ENCODE data around the gene SKIL. TPM values are rescaled to one million over a fixed set of nuclear protein-coding genes. Genes with fewer than 3 reads are reported as not detected.

Gene SKIL
- total RNA-seq, 1 experiment from 2014 or later: 35.0 TPM

- H3K4me1 ChIP-seq (ENCODE audit: insufficient read depth, low read length): peaks cover 38% of the 10 kb centered on the region
- peaks cover 66% of the 10 kb centered on the region for H3K79me2 ChIP-seq (ENCODE audit: low read length)
- POLR2A ChIA-PET (ENCODE audit: unreplicated experiment): no interaction called here
- H3K27ac ChIP-seq (ENCODE audit: low read length): no peak overlapping the region
- DNase-seq (no peak), ATAC-seq (no peak)
- H3K9me2 ChIP-seq (replicated peaks; ENCODE audit: low read length): no peaks in the 10 kb centered on the region
- H4K20me1 ChIP-seq (ENCODE audit: low read length): no peaks in the 10 kb centered on the region
- H2AFZ ChIP-seq (ENCODE audit: low read length): no peak overlapping the region
- peak overlapping the region; percentile 85; the same call in 1 of the 2 replicates for H3K4me3 ChIP-seq (ENCODE audit: low read length)
- TF ChIP-seq CTCF (conservative IDR thresholded peaks at IDR 0.05; ENCODE audit: low read depth, low read length): no peak
- TF ChIP-seq EZH2phosphoT487 (IDR thresholded peaks at IDR 0.05; ENCODE audit: borderline replicate concordance, low read length): no peak
- intact Hi-C loops (cut with micrococcal nuclease): loop anchor here (2.0 kb wide), 1 partner anchor 170 kb away; no protein-coding TSS in a partner anchor
- no peaks in the 10 kb centered on the region for H3F3A ChIP-seq (ENCODE audit: low read length, unreplicated experiment)
- CTCF ChIA-PET: no interaction called here
- BruUV-seq (replicated peaks): no TSS peak
- peak overlapping the region; percentile 88 for H3K4me2 ChIP-seq (ENCODE audit: low read length)
- H3K9ac ChIP-seq (ENCODE audit: low read length): no peak overlapping the region
- peaks cover 10% of the 10 kb centered on the region for H3K36me3 ChIP-seq (ENCODE audit: low read depth, low read length)
- H3K27me3 ChIP-seq (ENCODE audit: low read length): no peaks in the 10 kb centered on the region
- H3K9me3 ChIP-seq (ENCODE audit: low read length): no peaks in the 10 kb centered on the region
These were observed 1.7 kb downstream of the SKIL start for GRCh38 chr3:170359178-170359704.

GRCh38 chr3:170360466-170360865 lies 3.0 kb downstream of the SKIL start:
- H3K27me3 ChIP-seq (ENCODE audit: low read length): no peaks in the 10 kb centered on the region
- H4K20me1 ChIP-seq (ENCODE audit: low read length): no peaks in the 10 kb centered on the region
- peak overlapping the region; percentile 63 for H3K4me2 ChIP-seq (ENCODE audit: low read length)
- ChIA-PET POLR2A (ENCODE audit: unreplicated experiment) (no interaction called here), CTCF (no interaction called here)
- H3K9ac ChIP-seq (ENCODE audit: low read length): no peak overlapping the region
- no peaks in the 10 kb centered on the region for H3K9me2 ChIP-seq (replicated peaks; ENCODE audit: low read length)
- no TSS peak for BruUV-seq (replicated peaks)
- no peak for DNase-seq
- ATAC-seq: no peak
- peaks cover 10% of the 10 kb centered on the region for H3K36me3 ChIP-seq (ENCODE audit: low read depth, low read length)
- H2AFZ ChIP-seq (ENCODE audit: low read length): no peak overlapping the region
- no peak overlapping the region for H3K27ac ChIP-seq (ENCODE audit: low read length)
- intact Hi-C loops (cut with micrococcal nuclease): no loop called here
- no peaks in the 10 kb centered on the region for H3F3A ChIP-seq (ENCODE audit: low read length, unreplicated experiment)
- peaks cover 79% of the 10 kb centered on the region for H3K79me2 ChIP-seq (ENCODE audit: low read length)
- TF ChIP-seq EZH2phosphoT487 (IDR thresholded peaks at IDR 0.05; ENCODE audit: borderline replicate concordance, low read length): no peak
- no peaks in the 10 kb centered on the region for H3K9me3 ChIP-seq (ENCODE audit: low read length)
- H3K4me3 ChIP-seq (ENCODE audit: low read length): no peak overlapping the region
- H3K4me1 ChIP-seq (ENCODE audit: insufficient read depth, low read length): peaks cover 48% of the 10 kb centered on the region

- intact Hi-C loops (cut with micrococcal nuclease): no loop called here
- H3K36me3 ChIP-seq (ENCODE audit: low read depth, low read length): peaks cover 10% of the 10 kb centered on the region
- H3K79me2 ChIP-seq (ENCODE audit: low read length): peaks cover 83% of the 10 kb centered on the region
These were observed 3.4 kb downstream of the SKIL start for GRCh38 chr3:170360916-170361315.

More at GRCh38 chr3:170360916-170361315, 3.4 kb downstream of the SKIL start:
- DNase-seq: no peak
- no peaks in the 10 kb centered on the region for H3K9me3 ChIP-seq (ENCODE audit: low read length)
- H3K4me1 ChIP-seq (ENCODE audit: insufficient read depth, low read length): peaks cover 44% of the 10 kb centered on the region
- ATAC-seq: no peak
- H3K4me2 ChIP-seq (ENCODE audit: low read length): peak overlapping the region; percentile 63
- no peaks in the 10 kb centered on the region for H4K20me1 ChIP-seq (ENCODE audit: low read length)
- no peak overlapping the region for H2AFZ ChIP-seq (ENCODE audit: low read length)
- H3K9ac ChIP-seq (ENCODE audit: low read length): no peak overlapping the region
- H3K27me3 ChIP-seq (ENCODE audit: low read length): no peaks in the 10 kb centered on the region
- no peaks in the 10 kb centered on the region for H3F3A ChIP-seq (ENCODE audit: low read length, unreplicated experiment)
- POLR2A ChIA-PET (ENCODE audit: unreplicated experiment): no interaction called here
- TF ChIP-seq EZH2phosphoT487 (IDR thresholded peaks at IDR 0.05; ENCODE audit: borderline replicate concordance, low read length): no peak
- TF ChIP-seq EZH2 (IDR thresholded peaks at IDR 0.05; ENCODE audit: low read length, unreplicated experiment): no peak
- TF ChIP-seq CTCF (conservative IDR thresholded peaks at IDR 0.05; ENCODE audit: low read depth, low read length): no peak
- CTCF ChIA-PET: no interaction called here
- H3K27ac ChIP-seq (ENCODE audit: low read length): no peak overlapping the region
- no peaks in the 10 kb centered on the region for H3K9me2 ChIP-seq (replicated peaks; ENCODE audit: low read length)
- no TSS peak for BruUV-seq (replicated peaks)
- H3K4me3 ChIP-seq (ENCODE audit: low read length): peak overlapping the region; percentile 11; the same call in 1 of the 2 replicates

Measured in PC-3 (cell line).